KMS-11 (cell line): ENCODE measurements around the gene PPP2R5D.
A peak's percentile ranks its signal among the peaks of the same experiment; 100 is the strongest.

Source experiments
- H2AFZ ChIP-seq: fragments of 200-600 bp; sonication (generic); 2 replicates; pipeline ENCODE4 v1.6.1; 2016; ENCODE audit warnings: antibody characterized with exemption, mixed run types, low read depth
- H3K27ac ChIP-seq: fragments of 200-600 bp; sonication (generic); 2 replicates; pipeline ENCODE4 v1.6.1; 2016; ENCODE audit warnings: mild to moderate bottlenecking, mixed run types
- H3K27me3 ChIP-seq: fragments of 200-600 bp; sonication (generic); 2 replicates; pipeline ENCODE4 v1.6.1; 2017; ENCODE audit warnings: mild to moderate bottlenecking, low read depth, mixed run types, moderate library complexity; ENCODE audit not compliant: insufficient read depth
- H3K36me3 ChIP-seq: fragments of 200-600 bp; sonication (generic); 2 replicates; pipeline ENCODE4 v1.6.1; 2017; ENCODE audit warnings: mild to moderate bottlenecking, mixed run types; ENCODE audit not compliant: insufficient read depth
- H3K4me1 ChIP-seq: fragments of 200-600 bp; sonication (generic); 2 replicates; pipeline ENCODE4 v1.6.1; 2016; ENCODE audit warnings: mild to moderate bottlenecking, low read depth, mixed run types; ENCODE audit not compliant: poor library complexity, severe bottlenecking
- H3K4me2 ChIP-seq: fragments of 200-600 bp; sonication (generic); 2 replicates; pipeline ENCODE4 v1.7.0; 2016; ENCODE audit warnings: mild to moderate bottlenecking, mixed run types
- H3K4me3 ChIP-seq: fragments of 200-600 bp; sonication (generic); IDR thresholded peaks from 2 replicates; pipeline ENCODE4 v1.6.1; 2017; ENCODE audit warnings: low read depth, low read length, mixed read lengths; ENCODE audit not compliant: insufficient read depth
- H3K79me2 ChIP-seq: fragments of 200-600 bp; sonication (generic); 2 replicates; pipeline ENCODE4 v1.6.1; 2016; ENCODE audit warnings: low read depth, mixed run types; ENCODE audit not compliant: insufficient read depth
- H3K9ac ChIP-seq: fragments of 200-600 bp; sonication (generic); 2 replicates; pipeline ENCODE4 v1.6.1; 2016; ENCODE audit warnings: mild to moderate bottlenecking, mixed run types
- H4K20me1 ChIP-seq: fragments of 200-600 bp; sonication (generic); 2 replicates; pipeline ENCODE4 v1.6.1; 2016; ENCODE audit warnings: mild to moderate bottlenecking, mixed run types; ENCODE audit not compliant: insufficient read depth
- TF ChIP-seq, protein P1 (sequence below): fragments of 200-600 bp; sonication (generic); conservative IDR thresholded peaks from 2 replicates; pipeline ENCODE4 v1.6.1; 2017; ENCODE audit warnings: low read depth, mild to moderate bottlenecking, antibody characterized with exemption, low read length, moderate library complexity, mixed read lengths

The PPP2R5D gene

DNA sequence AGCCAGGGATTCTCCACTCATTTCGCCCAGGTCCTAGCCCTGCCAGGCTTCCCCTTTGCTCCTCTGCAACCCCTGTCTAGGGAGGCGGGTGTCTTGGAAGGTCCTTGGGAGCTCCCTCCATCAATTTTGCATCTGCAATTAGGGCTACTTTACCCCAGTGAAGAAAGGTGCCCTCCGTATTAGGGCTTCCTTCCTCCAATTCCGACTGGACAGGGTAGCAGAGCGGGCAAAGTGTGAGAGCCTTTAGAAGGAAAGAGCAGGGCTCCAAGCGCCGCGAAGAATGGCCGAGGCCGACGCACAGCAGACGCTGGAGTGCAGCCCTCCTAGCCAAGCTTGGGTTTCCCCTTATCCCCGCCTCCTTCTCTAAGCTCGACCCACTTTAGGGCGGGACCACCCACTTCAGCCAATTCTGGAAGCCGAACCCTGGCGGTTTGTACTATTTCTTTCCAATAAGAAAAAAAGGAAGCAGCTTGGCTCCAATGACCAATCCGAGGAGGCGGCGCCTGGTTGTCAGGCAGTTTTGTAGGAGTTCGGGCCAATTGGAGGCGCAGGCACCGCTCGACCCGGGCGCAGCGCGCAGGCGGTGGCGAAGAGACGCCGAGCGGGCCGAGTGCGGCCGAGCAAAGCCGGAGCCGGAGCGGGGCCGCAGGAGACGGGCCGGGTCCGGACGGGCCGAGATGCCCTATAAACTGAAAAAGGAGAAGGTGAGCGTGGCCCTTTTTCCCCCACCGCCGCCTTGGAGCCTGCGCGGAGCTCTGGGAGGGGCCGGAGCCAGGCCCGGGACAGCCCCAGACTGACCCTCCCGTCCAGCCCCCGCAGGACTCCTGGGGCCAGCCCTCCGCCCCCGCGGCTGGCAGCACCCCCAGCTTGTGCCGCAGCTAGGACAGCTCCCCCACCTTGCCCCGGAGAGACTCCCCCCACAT, at the start of gene PPP2R5D:
TSS of gene PPP2R5D (plus strand) at position 570 of the 923 bp plus-strand sequence. CDS start at position 678, 108 bp downstream.
- Histone ChIP-seq H3K27ac (0 out of 2 replicates have a peak within 1 kb of the TSS, but pooled peaks have one; percentile 4), H3K79me2 (0 out of 2 replicates have a peak, but pooled peaks cover 5% of the 10 kb centered on the region), H3K9ac (peak within 1 kb of the TSS; percentile 56; the same call in 1 of the 2 replicates), H3K4me3 (no peak within 1 kb of the TSS), H2AFZ (peak within 1 kb of the TSS; percentile 65), H3K36me3 (no peaks in the 10 kb centered on the region), H3K4me2 (peak within 1 kb of the TSS; percentile 91), H3K27me3 (no peaks in the 10 kb centered on the region), H4K20me1 (no peaks in the 10 kb centered on the region), H3K4me1 (peaks cover 11% of the 10 kb centered on the region)
- TF ChIP-seq, protein P1, sequence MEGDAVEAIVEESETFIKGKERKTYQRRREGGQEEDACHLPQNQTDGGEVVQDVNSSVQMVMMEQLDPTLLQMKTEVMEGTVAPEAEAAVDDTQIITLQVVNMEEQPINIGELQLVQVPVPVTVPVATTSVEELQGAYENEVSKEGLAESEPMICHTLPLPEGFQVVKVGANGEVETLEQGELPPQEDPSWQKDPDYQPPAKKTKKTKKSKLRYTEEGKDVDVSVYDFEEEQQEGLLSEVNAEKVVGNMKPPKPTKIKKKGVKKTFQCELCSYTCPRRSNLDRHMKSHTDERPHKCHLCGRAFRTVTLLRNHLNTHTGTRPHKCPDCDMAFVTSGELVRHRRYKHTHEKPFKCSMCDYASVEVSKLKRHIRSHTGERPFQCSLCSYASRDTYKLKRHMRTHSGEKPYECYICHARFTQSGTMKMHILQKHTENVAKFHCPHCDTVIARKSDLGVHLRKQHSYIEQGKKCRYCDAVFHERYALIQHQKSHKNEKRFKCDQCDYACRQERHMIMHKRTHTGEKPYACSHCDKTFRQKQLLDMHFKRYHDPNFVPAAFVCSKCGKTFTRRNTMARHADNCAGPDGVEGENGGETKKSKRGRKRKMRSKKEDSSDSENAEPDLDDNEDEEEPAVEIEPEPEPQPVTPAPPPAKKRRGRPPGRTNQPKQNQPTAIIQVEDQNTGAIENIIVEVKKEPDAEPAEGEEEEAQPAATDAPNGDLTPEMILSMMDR: no peak

DNA sequence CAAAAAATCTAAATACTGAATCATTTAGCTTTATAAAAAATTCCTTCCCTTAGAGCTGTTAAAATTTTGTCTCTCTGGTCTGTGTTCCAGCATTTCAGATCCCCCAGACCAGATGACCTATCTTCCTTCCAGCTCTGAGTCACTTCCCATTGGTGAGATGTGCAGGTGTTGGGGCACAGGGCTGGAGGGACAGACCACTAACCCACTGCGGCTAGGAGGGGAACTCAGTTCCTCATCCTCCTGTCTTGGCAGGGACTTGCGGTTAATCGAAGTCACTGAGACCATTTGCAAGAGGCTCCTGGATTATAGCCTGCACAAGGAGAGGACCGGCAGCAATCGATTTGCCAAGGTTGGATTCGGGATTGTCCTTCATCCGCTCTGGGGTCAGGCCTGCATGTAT, 49.0 kb upstream of the PPP2R5D start:
- no peak overlapping the region for H3K4me3 ChIP-seq
- H3K27ac ChIP-seq: no peak overlapping the region
- TF ChIP-seq, protein P1: no peak
- H3K27me3 ChIP-seq: no peaks in the 10 kb centered on the region
- H3K4me1 ChIP-seq: peaks cover 11% of the 10 kb centered on the region
- no peak overlapping the region for H3K9ac ChIP-seq
- peaks cover 31% of the 10 kb centered on the region for H3K79me2 ChIP-seq
- H4K20me1 ChIP-seq: no peaks in the 10 kb centered on the region
- H2AFZ ChIP-seq: no peak overlapping the region
- no peaks in the 10 kb centered on the region for H3K36me3 ChIP-seq
- H3K4me2 ChIP-seq: no peak overlapping the region

DNA sequence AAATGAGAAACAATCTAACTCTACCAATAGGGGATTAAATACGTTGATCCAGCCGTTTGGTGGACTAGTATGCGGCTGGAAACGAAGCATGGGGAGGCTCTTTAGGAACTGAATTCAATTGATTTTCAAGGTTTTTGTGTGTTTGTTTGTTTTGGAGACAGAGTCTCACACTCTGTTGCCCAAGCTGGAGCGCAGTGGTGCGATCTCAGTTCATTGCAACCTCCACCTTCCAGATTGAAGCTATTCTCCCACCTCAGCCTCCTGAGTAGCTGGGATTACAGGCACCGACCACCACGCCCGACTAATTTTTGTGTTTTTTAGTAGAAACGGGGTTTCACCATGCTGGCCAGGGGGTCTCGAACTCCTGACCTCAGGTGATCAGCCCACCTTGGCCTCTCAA, 48.0 kb upstream of the PPP2R5D start:
- Histone ChIP-seq H3K27me3 (no peaks in the 10 kb centered on the region), H2AFZ (no peak overlapping the region), H3K79me2 (peaks cover 21% of the 10 kb centered on the region; the same call in 1 of the 2 replicates), H3K4me3 (no peak overlapping the region), H3K4me2 (no peak overlapping the region), H3K27ac (no peak overlapping the region), H3K4me1 (peaks cover 1% of the 10 kb centered on the region), H3K9ac (no peak overlapping the region), H3K36me3 (no peaks in the 10 kb centered on the region), H4K20me1 (no peaks in the 10 kb centered on the region)
- TF ChIP-seq, protein P1: no peak

DNA sequence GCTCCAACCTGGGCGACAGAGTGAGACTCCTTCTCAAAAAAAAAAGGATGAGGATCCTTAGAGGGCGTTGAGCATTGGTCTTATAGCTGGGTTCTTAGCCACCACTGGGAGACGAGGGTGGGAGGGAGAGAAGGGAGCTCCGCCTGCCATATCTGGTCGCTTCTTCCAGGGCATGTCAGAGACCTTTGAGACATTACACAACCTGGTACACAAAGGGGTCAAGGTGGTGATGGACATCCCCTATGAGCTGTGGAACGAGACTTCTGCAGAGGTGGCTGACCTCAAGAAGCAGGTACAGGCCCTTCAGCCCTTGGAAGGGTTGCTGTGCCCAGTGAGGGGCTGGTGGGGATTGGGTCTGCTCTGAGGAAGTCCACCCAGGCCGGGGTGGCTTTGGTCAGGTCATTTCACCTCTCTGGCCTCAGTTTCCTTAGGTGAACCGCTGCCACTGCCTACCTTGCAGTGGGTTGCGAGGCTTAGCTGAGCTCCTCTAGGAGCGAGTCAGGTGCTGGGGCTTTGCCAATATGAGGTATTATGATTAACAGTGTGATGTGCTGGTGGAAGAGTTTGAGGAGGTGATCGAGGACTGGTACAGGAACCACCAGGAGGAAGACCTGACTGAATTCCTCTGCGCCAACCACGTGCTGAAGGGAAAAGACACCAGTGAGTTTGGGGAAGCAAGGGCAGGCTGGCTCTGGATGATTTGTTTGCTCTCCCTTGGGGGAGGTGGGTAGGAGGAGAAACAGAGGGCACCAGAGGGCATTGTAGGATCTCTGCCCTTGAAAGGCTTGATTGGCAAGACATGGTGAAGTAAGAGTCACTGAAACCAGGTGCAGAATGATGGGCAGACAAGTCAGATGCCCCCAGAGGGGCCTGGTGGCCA, 46.6 kb upstream of the PPP2R5D start:
- Histone ChIP-seq H3K79me2 (peaks cover 8% of the 10 kb centered on the region; the same call in 1 of the 2 replicates), H2AFZ (no peak overlapping the region), H3K27ac (no peak overlapping the region), H3K27me3 (no peaks in the 10 kb centered on the region), H3K36me3 (no peaks in the 10 kb centered on the region), H3K4me2 (no peak overlapping the region), H4K20me1 (no peaks in the 10 kb centered on the region), H3K4me1 (no peaks in the 10 kb centered on the region), H3K9ac (no peak overlapping the region), H3K4me3 (no peak overlapping the region)
- TF ChIP-seq, protein P1: no peak
